SK-N-SH (cell line): ENCODE measurements around the gene RD3L. TPM values are rescaled to one million over a fixed set of nuclear protein-coding genes. Genes with fewer than 3 reads are reported as not detected.

Experiments used
- CTCF ChIA-PET: fragments of 300-600, 350-600 bp; formaldehyde crosslinking; extraction: SDS; loops from one replicate; lab custom pipeline; 2021; lab: Yijun Ruan, JAX
- POLR2A ChIA-PET: fragments of 350-600 bp; sonication (Branson Sonifier 250); formaldehyde crosslinking; extraction: SDS; loops from one replicate; lab custom pipeline; 2020; ENCODE audit warnings: antibody characterized with exemption, inconsistent platforms; lab: Yijun Ruan, JAX
- DNase-seq: peaks from one replicate; pipeline ENCODE4 v3.0.0; 2012
- H2AFZ ChIP-seq: fragments of 200-600 bp; sonication (generic); 2 replicates; pipeline ENCODE4 v1.8.1; 2016; ENCODE audit warnings: antibody characterized with exemption, mild to moderate bottlenecking, low read depth
- H3F3A ChIP-seq: fragments of 200-600 bp; sonication (generic); replicated peaks from 2 replicates; pipeline ENCODE3; 2016; ENCODE audit warnings: antibody characterized with exemption, mild to moderate bottlenecking; ENCODE audit not compliant: insufficient read depth
- H3K27ac ChIP-seq, 2 experiments: fragments of 200-500 bp in 1 of 2; fragments of 200-600 bp in 1 of 2; sonication (Bioruptor generic) in 1 of 2; sonication (generic), shearing (Covaris generic) in 1 of 2; 2 replicates each; pipeline versions ENCODE4 v1.5.1 to v1.6.1; 2014 to 2016; ENCODE audit warnings: low read depth in 2 of 2, inconsistent platforms in 1 of 2, low read length in 1 of 2, mild to moderate bottlenecking in 1 of 2, mixed read lengths in 1 of 2
- H3K27me3 ChIP-seq: fragments of 200-600 bp; sonication (generic), shearing (Covaris generic); 2 replicates; pipeline ENCODE4 v1.6.1; 2016; ENCODE audit warnings: mixed run types; ENCODE audit not compliant: insufficient read depth
- H3K36me3 ChIP-seq, 2 experiments: fragments of 200-500 bp in 1 of 2; fragments of 200-600 bp in 1 of 2; sonication (Bioruptor generic) in 1 of 2; sonication (generic) in 1 of 2; replicated peaks in 1 of 2; 2 replicates each; pipeline versions ENCODE3 to v1.5.1; 2014 to 2016; ENCODE audit warnings: low read length in 1 of 2, mild to moderate bottlenecking in 1 of 2; ENCODE audit not compliant: insufficient read depth in 2 of 2, control insufficient read depth in 1 of 2
- H3K4me1 ChIP-seq, 2 experiments: fragments of 200-500 bp in 1 of 2; fragments of 200-600 bp in 1 of 2; sonication (Bioruptor generic) in 1 of 2; sonication (generic), shearing (Covaris generic) in 1 of 2; 2 replicates each; pipeline versions ENCODE4 v1.5.1 to v1.6.1; 2014 to 2016; ENCODE audit warnings: low read depth in 1 of 2, low read length in 1 of 2, mixed run types in 1 of 2; ENCODE audit not compliant: insufficient read depth in 2 of 2, control insufficient read depth in 1 of 2
- H3K4me2 ChIP-seq: fragments of 200-600 bp; sonication (generic), shearing (Covaris generic); 2 replicates; pipeline ENCODE4 v1.6.1; 2017; ENCODE audit warnings: mixed run types
- H3K4me3 ChIP-seq, 2 experiments: fragments of 200-500 bp in 1 of 2; fragments of 200-600 bp in 1 of 2; sonication (Bioruptor generic) in 1 of 2; sonication (generic), shearing (Covaris generic) in 1 of 2; 2 replicates each; pipeline versions ENCODE4 v1.5.1 to v1.8.1; 2014 to 2016; ENCODE audit warnings: low read depth in 2 of 2, inconsistent platforms in 1 of 2, low read length in 1 of 2, mild to moderate bottlenecking in 1 of 2, mixed read lengths in 1 of 2, moderate library complexity in 1 of 2
- H3K79me2 ChIP-seq: fragments of 200-600 bp; sonication (generic); 2 replicates; pipeline ENCODE4 v1.8.1; 2017; ENCODE audit warnings: mild to moderate bottlenecking; ENCODE audit not compliant: insufficient read depth
- H3K9ac ChIP-seq: fragments of 200-600 bp; sonication (generic); 2 replicates; pipeline ENCODE4 v1.6.1; 2017; ENCODE audit warnings: mixed run types
- H3K9me2 ChIP-seq: fragments of 200-600 bp; sonication (generic); 2 replicates; pipeline ENCODE4 v1.6.1; 2017; ENCODE audit warnings: mixed run types
- H3K9me3 ChIP-seq: fragments of 200-600 bp; sonication (generic); 2 replicates; pipeline ENCODE4 v1.6.1; 2017; ENCODE audit warnings: mixed run types, mild to moderate bottlenecking, moderate library complexity
- H4K20me1 ChIP-seq: fragments of 200-600 bp; sonication (generic); 2 replicates; pipeline ENCODE4 v1.6.1; 2017; ENCODE audit warnings: mild to moderate bottlenecking, mixed run types; ENCODE audit not compliant: insufficient read depth
- CHD2 ChIP-seq: fragments of 150-350 bp; IDR thresholded peaks from 2 replicates; pipeline ENCODE4 v1.6.1; 2018; ENCODE audit warnings: low read length; ENCODE audit not compliant: partially characterized antibody
- FOXJ3 ChIP-seq: sonication (generic); formaldehyde crosslinking; IDR thresholded peaks from 2 replicates; pipeline ENCODE4 v1.5.1; 2020; ENCODE audit warnings: mild to moderate bottlenecking, missing genetic modification reagents
- FOXM1 ChIP-seq: IDR thresholded peaks from 2 replicates; pipeline ENCODE4 v1.4.0; 2012; ENCODE audit warnings: low read depth, mild to moderate bottlenecking
- GABPA ChIP-seq: IDR thresholded peaks from 2 replicates; pipeline ENCODE4 v1.4.0; 2012; ENCODE audit warnings: low read depth, mild to moderate bottlenecking
- NRF1 ChIP-seq: IDR thresholded peaks from 2 replicates; pipeline ENCODE4 v1.6.1; 2012; ENCODE audit warnings: low read depth, mild to moderate bottlenecking, low read length
- RCOR1 ChIP-seq: fragments of 150-350 bp; IDR thresholded peaks from 2 replicates; pipeline ENCODE4 v1.6.1; 2017; ENCODE audit warnings: antibody characterized with exemption, low read length
- SIN3A ChIP-seq: IDR thresholded peaks from 2 replicates; pipeline ENCODE4 v1.6.1; 2012; ENCODE audit warnings: low read depth, mild to moderate bottlenecking, low read length, moderate library complexity, borderline replicate concordance
- TAF1 ChIP-seq: IDR thresholded peaks from 2 replicates; pipeline ENCODE4 v1.6.1; 2012; ENCODE audit warnings: low read depth, mild to moderate bottlenecking, low read length, moderate library complexity, borderline replicate concordance
- TEAD4 ChIP-seq: IDR thresholded peaks from 2 replicates; pipeline ENCODE4 v1.4.0; 2012; ENCODE audit warnings: mild to moderate bottlenecking, borderline replicate concordance; ENCODE audit not compliant: insufficient read depth
- YY1 ChIP-seq: IDR thresholded peaks from 2 replicates; pipeline ENCODE4 v1.4.0; 2012; ENCODE audit warnings: low read depth, mild to moderate bottlenecking
- WGBS: methylation state at CpG from one replicate; pipeline ENCODE4 v1.1.6; 2017; ENCODE audit warnings: low lambda C conversion rate; 5-methylcytosine and 5-hydroxymethylcytosine counted together
- polyA plus RNA-seq, 3 experiments: library from polyadenylated mRNA; depleted of rRNA; stranded (reverse); fragments of >200 nt; gene quantifications; 2 replicates each; pipeline ENCODE4 v1.2.3, GENCODE V29; 2012
- TF ChIP-seq, protein P1 (sequence below): IDR thresholded peaks from 2 replicates; pipeline ENCODE4 v1.4.0; 2012; ENCODE audit warnings: low read depth, borderline replicate concordance
- TF ChIP-seq, protein P2 (sequence below): IDR thresholded peaks from 2 replicates; pipeline ENCODE4 v1.6.1; 2012; ENCODE audit warnings: mild to moderate bottlenecking, low read depth, low read length, moderate library complexity

The RD3L gene
- polyA plus RNA-seq, 1 of the 3 experiments (the other 2 are of a cell fraction), result not detected

DNA sequence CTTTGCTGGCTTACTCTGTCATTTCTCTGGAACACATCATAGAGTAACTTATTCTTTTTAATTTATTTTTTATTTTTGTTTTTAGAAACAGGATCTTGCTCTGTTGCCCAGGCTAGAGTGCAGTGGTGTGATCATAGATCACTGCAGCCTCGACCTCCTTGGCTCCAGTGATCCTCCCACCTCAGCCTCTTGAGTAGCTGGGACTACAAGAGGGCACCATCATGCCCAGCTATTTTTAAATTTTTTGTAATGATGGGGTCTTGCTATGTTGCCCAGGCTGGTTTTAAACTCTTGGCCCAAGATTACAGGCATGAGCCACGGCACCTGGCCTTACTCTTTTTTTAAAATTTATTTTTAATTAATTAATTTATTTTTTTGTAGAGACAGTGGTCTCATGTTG, 32.2 kb upstream of the RD3L start (continued):
- TF ChIP-seq, protein P1, sequence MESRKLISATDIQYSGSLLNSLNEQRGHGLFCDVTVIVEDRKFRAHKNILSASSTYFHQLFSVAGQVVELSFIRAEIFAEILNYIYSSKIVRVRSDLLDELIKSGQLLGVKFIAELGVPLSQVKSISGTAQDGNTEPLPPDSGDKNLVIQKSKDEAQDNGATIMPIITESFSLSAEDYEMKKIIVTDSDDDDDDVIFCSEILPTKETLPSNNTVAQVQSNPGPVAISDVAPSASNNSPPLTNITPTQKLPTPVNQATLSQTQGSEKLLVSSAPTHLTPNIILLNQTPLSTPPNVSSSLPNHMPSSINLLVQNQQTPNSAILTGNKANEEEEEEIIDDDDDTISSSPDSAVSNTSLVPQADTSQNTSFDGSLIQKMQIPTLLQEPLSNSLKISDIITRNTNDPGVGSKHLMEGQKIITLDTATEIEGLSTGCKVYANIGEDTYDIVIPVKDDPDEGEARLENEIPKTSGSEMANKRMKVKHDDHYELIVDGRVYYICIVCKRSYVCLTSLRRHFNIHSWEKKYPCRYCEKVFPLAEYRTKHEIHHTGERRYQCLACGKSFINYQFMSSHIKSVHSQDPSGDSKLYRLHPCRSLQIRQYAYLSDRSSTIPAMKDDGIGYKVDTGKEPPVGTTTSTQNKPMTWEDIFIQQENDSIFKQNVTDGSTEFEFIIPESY, result no peak

DNA sequence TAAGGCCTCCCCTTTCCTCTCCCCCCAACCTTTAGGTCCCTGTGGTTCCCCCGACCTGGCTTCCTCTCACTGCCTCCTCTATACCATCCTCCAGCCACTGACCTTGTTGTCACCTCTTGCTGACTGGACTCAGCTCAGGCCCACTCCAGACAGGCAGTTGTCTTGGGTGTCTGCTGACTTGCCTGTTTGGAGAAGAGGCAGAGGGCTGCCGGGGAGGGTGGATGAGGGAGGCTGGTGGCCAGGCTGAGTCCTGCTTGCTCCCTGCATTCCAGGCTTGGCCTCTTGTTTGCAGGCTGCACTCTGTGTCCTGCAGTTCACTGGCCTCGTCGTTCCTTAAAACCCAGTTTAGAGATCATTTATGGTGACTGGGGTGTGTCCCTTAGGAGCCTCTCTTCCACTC, 31.0 kb upstream of the RD3L start:
- H3K27ac ChIP-seq, result no peak overlapping the region
- no peak for DNase-seq
- H3K9ac ChIP-seq, result no peak overlapping the region
- POLR2A ChIA-PET, result no interaction called here
- H3K4me2 ChIP-seq, result no peak overlapping the region
- WGBS, result 45% methylated on average over 3 of the region's 4 CpGs
- TF ChIP-seq TEAD4 (no peak), RCOR1 (no peak), TAF1 (no peak), GABPA (no peak), CHD2 (no peak), FOXM1 (no peak), SIN3A (no peak), FOXJ3 (no peak), NRF1 (no peak), YY1 (no peak)
- TF ChIP-seq, protein P2, sequence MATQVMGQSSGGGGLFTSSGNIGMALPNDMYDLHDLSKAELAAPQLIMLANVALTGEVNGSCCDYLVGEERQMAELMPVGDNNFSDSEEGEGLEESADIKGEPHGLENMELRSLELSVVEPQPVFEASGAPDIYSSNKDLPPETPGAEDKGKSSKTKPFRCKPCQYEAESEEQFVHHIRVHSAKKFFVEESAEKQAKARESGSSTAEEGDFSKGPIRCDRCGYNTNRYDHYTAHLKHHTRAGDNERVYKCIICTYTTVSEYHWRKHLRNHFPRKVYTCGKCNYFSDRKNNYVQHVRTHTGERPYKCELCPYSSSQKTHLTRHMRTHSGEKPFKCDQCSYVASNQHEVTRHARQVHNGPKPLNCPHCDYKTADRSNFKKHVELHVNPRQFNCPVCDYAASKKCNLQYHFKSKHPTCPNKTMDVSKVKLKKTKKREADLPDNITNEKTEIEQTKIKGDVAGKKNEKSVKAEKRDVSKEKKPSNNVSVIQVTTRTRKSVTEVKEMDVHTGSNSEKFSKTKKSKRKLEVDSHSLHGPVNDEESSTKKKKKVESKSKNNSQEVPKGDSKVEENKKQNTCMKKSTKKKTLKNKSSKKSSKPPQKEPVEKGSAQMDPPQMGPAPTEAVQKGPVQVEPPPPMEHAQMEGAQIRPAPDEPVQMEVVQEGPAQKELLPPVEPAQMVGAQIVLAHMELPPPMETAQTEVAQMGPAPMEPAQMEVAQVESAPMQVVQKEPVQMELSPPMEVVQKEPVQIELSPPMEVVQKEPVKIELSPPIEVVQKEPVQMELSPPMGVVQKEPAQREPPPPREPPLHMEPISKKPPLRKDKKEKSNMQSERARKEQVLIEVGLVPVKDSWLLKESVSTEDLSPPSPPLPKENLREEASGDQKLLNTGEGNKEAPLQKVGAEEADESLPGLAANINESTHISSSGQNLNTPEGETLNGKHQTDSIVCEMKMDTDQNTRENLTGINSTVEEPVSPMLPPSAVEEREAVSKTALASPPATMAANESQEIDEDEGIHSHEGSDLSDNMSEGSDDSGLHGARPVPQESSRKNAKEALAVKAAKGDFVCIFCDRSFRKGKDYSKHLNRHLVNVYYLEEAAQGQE, result no peak
- TF ChIP-seq, all 33 proteins: peak for 0
- no peaks in the 10 kb centered on the region for H3K9me2 ChIP-seq
- H3K27me3 ChIP-seq, result no peaks in the 10 kb centered on the region
- no peak overlapping the region for H2AFZ ChIP-seq
- no peak overlapping the region for H3K4me3 ChIP-seq
- CTCF ChIA-PET, result no interaction called here
- H3K36me3 ChIP-seq, result no peaks in the 10 kb centered on the region
- peaks cover 0 to 4% of the 10 kb centered on the region in 2 experiments; a peak in 1 of 4 replicates for H3K4me1 ChIP-seq
- H3K79me2 ChIP-seq, result no peaks in the 10 kb centered on the region
- no peaks in the 10 kb centered on the region for H4K20me1 ChIP-seq
- H3F3A ChIP-seq, result no peaks in the 10 kb centered on the region
- H3K9me3 ChIP-seq, result no peaks in the 10 kb centered on the region
